GM19240 (cell line): Measurements from ENCODE around the gene OSGEP.
"Not testable (repeated sequence)": the region's sequence is repeated elsewhere in the genome, so short reads cannot be mapped to it uniquely, and the experiment has no call there.

ENCODE experiments used
- DNase-seq: peaks from one replicate; pipeline ENCODE4 v3.0.0; 2011; ENCODE audit warnings: low spot score; ENCODE audit not compliant: insufficient read length

Gene OSGEP

GRCh38 chr14:20469890-20470602, 15.4 kb upstream of the OSGEP start:
- no peak for DNase-seq

DNA sequence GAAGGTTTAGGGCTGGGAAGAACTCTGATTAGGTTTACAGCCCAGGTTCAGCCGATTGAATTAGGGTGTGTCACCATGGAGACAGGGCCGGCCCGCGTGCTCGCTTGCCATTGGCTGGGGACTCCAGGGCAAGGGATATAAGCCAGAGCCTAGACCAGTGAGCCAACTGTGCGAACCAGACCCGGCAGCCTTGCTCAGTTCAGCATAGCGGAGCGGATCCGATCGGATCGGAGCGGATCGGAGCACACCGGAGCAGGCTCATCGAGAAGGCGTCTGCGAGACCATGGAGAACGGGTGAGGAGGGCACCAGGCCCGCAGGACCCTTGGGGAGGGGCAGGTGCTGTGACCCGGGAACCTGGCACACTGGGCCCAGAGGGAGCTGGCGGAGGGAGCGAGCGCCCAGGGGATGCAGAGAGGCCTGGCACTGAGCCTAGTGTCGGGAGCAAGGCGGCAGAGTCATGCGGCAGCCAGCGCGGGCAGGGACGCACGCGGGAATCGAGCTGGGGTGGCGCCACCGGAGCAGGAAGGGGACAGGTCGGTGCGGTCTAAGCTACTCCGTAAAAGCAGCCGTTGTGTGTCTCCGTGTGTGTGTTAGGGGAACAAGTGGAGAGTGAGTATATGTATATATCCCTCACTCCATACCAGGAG, 14.8 kb upstream of the OSGEP start, which contains the start of gene PNP:
Gene PNP, plus strand, starts transcription at position 165 of the 648 bp plus-strand sequence. Its CDS starts 119 bp downstream, at position 284.
- DNase-seq = peak; percentile 70

DNA sequence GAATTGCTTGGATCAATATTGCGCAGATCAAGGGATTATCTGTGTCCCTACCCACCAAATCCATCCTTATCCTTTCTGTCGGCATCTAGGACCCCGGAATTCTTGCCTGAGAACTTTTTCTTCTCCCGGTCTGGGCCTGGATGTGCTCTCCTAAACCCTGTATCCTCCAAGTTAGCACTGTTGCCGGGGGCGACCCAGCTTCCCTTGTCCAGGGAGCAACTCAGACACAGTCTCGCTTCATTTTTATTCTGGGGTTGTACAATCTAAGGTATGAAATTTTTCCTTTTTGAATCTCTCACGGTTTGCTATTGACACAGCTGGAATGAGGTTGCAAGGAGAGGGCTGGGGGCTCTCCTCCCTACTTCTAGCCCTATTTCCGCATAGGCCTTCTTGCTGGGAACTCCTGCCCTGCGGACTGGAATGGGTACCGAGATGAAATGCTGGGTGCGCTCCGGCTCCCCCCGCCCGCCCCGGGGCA, 14.2 kb upstream of the OSGEP start:
- DNase-seq = no peak

GRCh38 chr14:20461225-20462141, 6.9 kb upstream of the OSGEP start, which contains the start of gene PIP4P1:
PIP4P1 (minus strand) TSS chr14:20461434; CDS start chr14:20461325, 109 bp downstream.
- DNase-seq = peak; percentile 67

DNA sequence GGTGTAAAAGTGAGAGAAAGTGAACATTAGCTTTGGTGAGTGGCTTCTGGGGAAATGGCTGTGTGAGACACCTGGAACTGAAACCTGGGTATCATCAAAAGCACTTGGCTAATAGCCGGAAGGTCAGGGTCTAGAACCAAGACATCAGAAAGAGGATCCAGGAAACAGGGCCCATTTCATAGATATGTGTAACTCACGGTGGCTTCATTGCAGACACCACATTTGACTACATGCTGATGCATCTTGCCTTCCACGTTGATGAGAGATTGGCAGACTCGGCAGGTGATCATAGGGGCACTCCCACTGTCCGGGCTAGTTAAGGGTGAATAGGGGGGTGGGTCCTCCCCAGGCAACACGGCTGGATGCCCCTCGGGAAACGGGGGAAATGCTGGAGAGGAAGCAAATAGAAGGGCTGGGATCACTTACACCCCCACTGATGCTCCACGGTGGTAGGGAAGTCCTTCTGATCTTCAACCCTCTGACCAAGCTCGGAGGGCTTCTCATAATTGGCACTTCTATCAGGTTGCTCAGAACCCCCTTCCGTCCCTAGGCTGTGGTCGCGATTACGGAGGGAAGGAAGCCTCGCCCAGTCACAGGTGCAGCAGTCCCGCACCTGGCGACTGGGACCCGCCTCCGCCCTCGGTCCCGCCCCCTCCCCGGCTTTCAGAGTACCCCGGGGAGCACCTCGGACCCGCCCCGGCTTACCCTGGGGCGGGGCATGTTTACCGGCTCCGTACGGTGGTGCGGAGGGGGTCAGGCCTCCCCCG, 6.0 kb upstream of the OSGEP start:
- no peak for DNase-seq

- no peak for DNase-seq
These were observed 3.6 kb upstream of the OSGEP start for GRCh38 chr14:20458031-20458789.

- DNase-seq = no peak
These were observed 2.4 kb upstream of the OSGEP start for GRCh38 chr14:20456971-20457370.

DNA sequence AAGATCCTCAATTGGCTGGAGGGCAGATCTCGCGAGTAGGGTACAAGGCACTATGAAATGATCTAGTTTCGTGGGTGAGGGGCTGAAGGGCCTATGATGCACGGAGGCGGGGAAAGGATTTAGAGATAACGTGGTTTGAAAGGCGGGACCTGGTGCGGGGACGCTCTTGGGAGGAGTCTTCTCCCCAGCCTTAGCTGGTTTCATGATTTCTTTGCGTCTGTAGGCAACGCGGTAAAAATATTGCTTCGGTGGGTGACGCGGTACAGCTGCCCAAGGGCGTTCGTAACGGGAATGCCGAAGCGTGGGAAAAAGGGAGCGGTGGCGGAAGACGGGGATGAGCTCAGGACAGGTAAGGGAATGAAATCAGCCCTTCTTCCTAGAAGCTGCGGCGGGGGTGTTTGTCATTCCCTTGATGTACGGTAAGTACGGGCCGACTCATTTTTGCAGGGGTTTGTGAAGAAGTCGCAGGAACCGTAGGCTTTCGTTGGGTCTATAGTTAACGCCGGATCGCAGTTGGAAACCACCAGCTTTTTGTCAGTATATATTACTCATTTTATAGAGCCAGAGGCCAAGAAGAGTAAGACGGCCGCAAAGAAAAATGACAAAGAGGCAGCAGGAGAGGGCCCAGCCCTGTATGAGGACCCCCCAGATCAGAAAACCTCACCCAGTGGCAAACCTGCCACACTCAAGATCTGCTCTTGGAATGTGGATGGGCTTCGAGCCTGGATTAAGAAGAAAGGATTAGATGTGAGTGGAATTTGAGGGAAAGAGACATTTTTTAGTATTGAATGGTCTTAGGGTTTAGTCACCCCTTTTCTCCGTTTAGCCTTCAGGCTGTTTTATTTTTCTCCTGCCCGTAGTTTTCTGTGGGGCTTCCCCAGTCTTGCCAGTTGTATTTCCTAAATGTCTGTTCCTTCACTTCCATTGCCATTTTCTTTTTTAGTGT, 1.0 kb upstream of the OSGEP start:
- DNase-seq = no peak

DNA sequence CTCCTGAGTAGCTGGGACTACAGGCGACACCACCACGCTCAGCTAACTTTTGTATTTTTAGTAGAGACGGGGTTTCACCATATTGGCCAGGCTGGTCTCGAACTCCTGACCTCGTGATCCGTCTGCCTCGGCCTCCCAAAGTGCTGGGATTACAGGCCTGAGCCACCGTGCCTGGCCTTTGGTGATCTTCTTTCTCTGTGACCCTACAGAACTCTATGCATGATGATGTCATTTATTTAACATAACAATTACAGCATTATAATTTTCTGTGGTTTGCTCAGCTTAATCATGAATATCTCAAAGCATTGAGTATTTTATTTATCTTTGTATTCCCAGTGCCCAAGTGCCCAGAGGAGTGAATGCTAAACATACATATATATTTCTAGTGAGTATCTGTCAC, 1.8 kb downstream of the OSGEP start:
- not testable (repeated sequence) for DNase-seq

GRCh38 chr14:20446889-20447288, 7.7 kb downstream of the OSGEP start:
- no peak for DNase-seq

DNA sequence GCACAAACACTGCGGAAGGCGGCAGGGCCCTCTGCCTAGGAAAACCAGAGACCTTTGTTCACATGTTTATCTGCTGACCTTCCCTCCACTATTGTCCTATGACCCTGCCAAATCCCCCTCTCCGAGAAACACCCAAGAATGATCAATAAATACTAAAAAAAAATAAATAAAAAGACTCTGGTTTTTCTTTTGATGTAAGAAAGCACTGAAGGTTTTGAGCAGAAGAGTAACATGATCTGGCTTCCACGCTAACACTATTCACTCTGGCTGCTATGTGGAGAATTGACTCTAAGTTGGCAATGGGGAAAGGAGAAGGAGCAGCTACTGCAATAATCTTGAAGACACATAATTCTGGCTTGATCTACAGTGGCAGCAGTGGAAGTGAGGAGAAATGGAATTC, 11.0 kb downstream of the OSGEP start:
- DNase-seq = not testable (repeated sequence)

- no peak for DNase-seq
These were observed 13.2 kb downstream of the OSGEP start for GRCh38 chr14:20441461-20441860.

GRCh38 chr14:20440882-20441281, 13.7 kb downstream of the OSGEP start:
- DNase-seq = no peak

DNA sequence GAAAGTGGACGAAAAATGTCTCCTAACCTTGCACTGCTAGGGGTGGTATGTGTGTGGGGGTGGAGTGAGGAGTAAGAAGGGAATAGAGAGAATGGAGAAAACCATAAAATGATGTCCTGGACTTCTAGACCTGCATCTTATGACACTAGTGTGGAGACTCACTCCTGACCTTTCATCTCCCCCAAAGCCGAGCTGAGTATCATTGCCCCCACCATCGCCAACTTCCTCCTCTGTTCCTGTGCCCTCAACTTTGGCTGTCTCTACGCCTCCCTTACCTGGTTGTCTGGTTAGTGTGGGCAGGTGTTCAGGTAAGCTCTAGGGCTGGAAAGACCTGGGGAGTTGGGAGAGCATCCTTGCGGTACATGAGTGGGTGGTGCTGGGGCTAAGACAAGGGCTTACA, 14.1 kb downstream of the OSGEP start:
- DNase-seq = no peak

- no peak for DNase-seq
These were observed 15.9 kb downstream of the OSGEP start for GRCh38 chr14:20438664-20439063.

GRCh38 chr14:20436363-20436755, 18.3 kb downstream of the OSGEP start:
- no peak for DNase-seq

GRCh38 chr14:20435582-20436362, 18.8 kb downstream of the OSGEP start, which contains the start of gene KLHL33:
KLHL33 (minus strand) TSS chr14:20436166; CDS start chr14:20435811, 355 bp downstream.
- no peak for DNase-seq
